Right ventricle myocardium superior (tissue), 1 donor: ENCODE measurements around the gene FANCI. TPM values are rescaled to one million over a fixed set of nuclear protein-coding genes. Genes with fewer than 3 reads are reported as not detected.
A peak's percentile ranks its signal among the peaks of the same experiment; 100 is the strongest.

ENCODE experiments used
- ATAC-seq: fragments of 200-7000 bp; cut with Tn5 transposase; one replicate; pipeline ENCODE4 v1.9.1; 2020; ENCODE audit warnings: mild to moderate bottlenecking; ENCODE audit not compliant: poor library complexity
- DNase-seq: peaks from one replicate; pipeline ENCODE4 v3.0.0-alpha.2; 2020
- intact Hi-C: fragments of 100-400 bp; cut with DNase I; formaldehyde crosslinking; loops from one replicate; pipeline ENCODE4 v1.11.2; 2022
- total RNA-seq: library from RNA; stranded (reverse); fragmentation: NEBNext Ultra II Directional; extraction: Animal tissue kit (Norgen Biotek cat#: 25700); gene quantifications from one replicate; pipeline ENCODE4 v1.2.1, GENCODE V29; 2021
- donor health status: DM: no; HTN: yes; CAD: no; lungs with severe emphysema.

Gene FANCI
- total RNA-seq, 1 donor from 2014 or later = 3.6 TPM

- intact Hi-C loops = no loop called here
- no peak for DNase-seq
- peak; percentile 15 for ATAC-seq
These were observed 102.9 kb downstream of the FANCI start for GRCh38 chr15:89346516-89347231.

GRCh38 chr15:89349206-89349558 is 105.4 kb downstream of the FANCI start:
- no peak for DNase-seq
- no peak for ATAC-seq
- intact Hi-C loops = no loop called here

- no peak for ATAC-seq
- no peak for DNase-seq
- intact Hi-C loops = no loop called here
These were observed 108.7 kb downstream of the FANCI start for GRCh38 chr15:89352476-89352875.

- no peak for DNase-seq
- ATAC-seq = no peak
- intact Hi-C loops = no loop called here
These were observed 110.2 kb downstream of the FANCI start for GRCh38 chr15:89353991-89354390.

GRCh38 chr15:89356634-89357298 is 113.0 kb downstream of the FANCI start:
- ATAC-seq = no peak
- DNase-seq = no peak
- intact Hi-C loops = loop anchor here (5.0 kb wide), 1 partner anchor 201 kb away; no protein-coding TSS in a partner anchor

GRCh38 chr15:89358435-89358754 is 114.6 kb downstream of the FANCI start:
- intact Hi-C loops = loop anchor here (1.0 to 5.0 kb wide), 2 partner anchors 72 to 199 kb away; no protein-coding TSS in a partner anchor
- no peak for DNase-seq
- no peak for ATAC-seq

GRCh38 chr15:89358755-89359439 is 115.1 kb downstream of the FANCI start:
- intact Hi-C loops = loop anchor here (1.0 to 5.0 kb wide), 2 partner anchors 71 to 198 kb away; no protein-coding TSS in a partner anchor
- peak; percentile 96 for ATAC-seq
- DNase-seq = peak; percentile 85

- DNase-seq (no peak), ATAC-seq (no peak)
- intact Hi-C loops = loop anchor here (5.0 kb wide), 1 partner anchor 198 kb away; no protein-coding TSS in a partner anchor
These were observed 115.9 kb downstream of the FANCI start for GRCh38 chr15:89359471-89360293.

GRCh38 chr15:89360294-89360971 is 116.7 kb downstream of the FANCI start:
- intact Hi-C loops = no loop called here
- ATAC-seq (no peak), DNase-seq (no peak)

GRCh38 chr15:89361451-89362202 is 117.8 kb downstream of the FANCI start:
- DNase-seq (peak; percentile 72), ATAC-seq (peak; percentile 75)
- intact Hi-C loops = no loop called here

GRCh38 chr15:89362203-89363101 is 118.7 kb downstream of the FANCI start:
- intact Hi-C loops = no loop called here

GRCh38 chr15:89363133-89363532 is 119.4 kb downstream of the FANCI start:
- DNase-seq = no peak
- ATAC-seq = no peak
- intact Hi-C loops = no loop called here

More at GRCh38 chr15:89362203-89363101, 118.7 kb downstream of the FANCI start:
- DNase-seq (no peak), ATAC-seq (no peak)

- no peak for ATAC-seq
- intact Hi-C loops = no loop called here
- DNase-seq = no peak
These were observed 120.0 kb downstream of the FANCI start for GRCh38 chr15:89363770-89364169.

- intact Hi-C loops = no loop called here
- DNase-seq (no peak), ATAC-seq (no peak)
These were observed 120.6 kb downstream of the FANCI start for GRCh38 chr15:89364341-89364740.

GRCh38 chr15:89364741-89365450 is 121.1 kb downstream of the FANCI start:
- ATAC-seq = no peak

GRCh38 chr15:89365462-89366065 is 121.8 kb downstream of the FANCI start:
- intact Hi-C loops = no loop called here
- ATAC-seq (no peak), DNase-seq (no peak)

More at GRCh38 chr15:89364741-89365450, 121.1 kb downstream of the FANCI start:
- no peak for DNase-seq
- intact Hi-C loops = no loop called here
